Bronchial epithelial cell (primary cell): ENCODE results near the gene DUSP8. TPM values are rescaled to one million over a fixed set of nuclear protein-coding genes. Genes with fewer than 3 reads are reported as not detected.

ENCODE experiments used
- DNase-seq: peaks from one replicate; pipeline ENCODE4 v3.0.0-alpha.2; 2010; ENCODE audit warnings: low read depth
- FAIRE-seq: peaks from 2 replicates; lab custom pipeline; 2011; peaks lifted over from hg19 to GRCh38; lab: Jason Lieb, UNC
- H3K27me3 ChIP-seq: 2 replicates; pipeline ENCODE4 v1.5.1; 2011; ENCODE audit warnings: low read length; ENCODE audit not compliant: control insufficient read depth, insufficient read depth
- H3K36me3 ChIP-seq: 2 replicates; pipeline ENCODE4 v1.5.1; 2011; ENCODE audit warnings: low read length; ENCODE audit not compliant: control insufficient read depth, insufficient read depth
- H3K4me3 ChIP-seq: 2 replicates; pipeline ENCODE4 v1.5.1; 2011; ENCODE audit warnings: mild to moderate bottlenecking, low read depth, low read length, control low read depth
- total RNA-seq: library from RNA; depleted of rRNA; stranded (reverse); fragments of >200 nt; gene quantifications from 2 replicates; pipeline ENCODE4 v1.2.1, GENCODE V29; 2014
- TF ChIP-seq, protein P1 (sequence below): IDR thresholded peaks from 2 replicates; pipeline ENCODE4 v1.5.1; 2011; ENCODE audit warnings: mild to moderate bottlenecking, moderate library complexity, low read length, control low read depth, inconsistent platforms; ENCODE audit not compliant: insufficient read depth, severe bottlenecking

DUSP8 gene
- total RNA-seq, 1 donor from 2014 or later = 0.26 TPM

GRCh38 chr11:1574238-1574932 lies 2.3 kb upstream of the DUSP8 start:
- Histone ChIP-seq H3K4me3 (peak overlapping the region; percentile 16), H3K36me3 (no peaks in the 10 kb centered on the region), H3K27me3 (peaks cover 5% of the 10 kb centered on the region)
- DNase-seq (no peak), FAIRE-seq (no peak)
- TF ChIP-seq, protein P1, sequence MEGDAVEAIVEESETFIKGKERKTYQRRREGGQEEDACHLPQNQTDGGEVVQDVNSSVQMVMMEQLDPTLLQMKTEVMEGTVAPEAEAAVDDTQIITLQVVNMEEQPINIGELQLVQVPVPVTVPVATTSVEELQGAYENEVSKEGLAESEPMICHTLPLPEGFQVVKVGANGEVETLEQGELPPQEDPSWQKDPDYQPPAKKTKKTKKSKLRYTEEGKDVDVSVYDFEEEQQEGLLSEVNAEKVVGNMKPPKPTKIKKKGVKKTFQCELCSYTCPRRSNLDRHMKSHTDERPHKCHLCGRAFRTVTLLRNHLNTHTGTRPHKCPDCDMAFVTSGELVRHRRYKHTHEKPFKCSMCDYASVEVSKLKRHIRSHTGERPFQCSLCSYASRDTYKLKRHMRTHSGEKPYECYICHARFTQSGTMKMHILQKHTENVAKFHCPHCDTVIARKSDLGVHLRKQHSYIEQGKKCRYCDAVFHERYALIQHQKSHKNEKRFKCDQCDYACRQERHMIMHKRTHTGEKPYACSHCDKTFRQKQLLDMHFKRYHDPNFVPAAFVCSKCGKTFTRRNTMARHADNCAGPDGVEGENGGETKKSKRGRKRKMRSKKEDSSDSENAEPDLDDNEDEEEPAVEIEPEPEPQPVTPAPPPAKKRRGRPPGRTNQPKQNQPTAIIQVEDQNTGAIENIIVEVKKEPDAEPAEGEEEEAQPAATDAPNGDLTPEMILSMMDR = peak; percentile 70

- Histone ChIP-seq H3K36me3 (no peaks in the 10 kb centered on the region), H3K27me3 (peaks cover 5% of the 10 kb centered on the region), H3K4me3 (no peak overlapping the region)
- TF ChIP-seq, protein P1 = no peak
- FAIRE-seq (no peak), DNase-seq (no peak)
These were observed 1.8 kb upstream of the DUSP8 start for GRCh38 chr11:1573903-1574237.

- DNase-seq = no peak
- TF ChIP-seq, protein P1 = no peak
- no peak for FAIRE-seq
- no peaks in the 10 kb centered on the region for H3K36me3 ChIP-seq
- no peak overlapping the region for H3K4me3 ChIP-seq
- H3K27me3 ChIP-seq = peaks cover 5% of the 10 kb centered on the region
These were observed 1.2 kb upstream of the DUSP8 start for GRCh38 chr11:1573077-1573902.

DNA sequence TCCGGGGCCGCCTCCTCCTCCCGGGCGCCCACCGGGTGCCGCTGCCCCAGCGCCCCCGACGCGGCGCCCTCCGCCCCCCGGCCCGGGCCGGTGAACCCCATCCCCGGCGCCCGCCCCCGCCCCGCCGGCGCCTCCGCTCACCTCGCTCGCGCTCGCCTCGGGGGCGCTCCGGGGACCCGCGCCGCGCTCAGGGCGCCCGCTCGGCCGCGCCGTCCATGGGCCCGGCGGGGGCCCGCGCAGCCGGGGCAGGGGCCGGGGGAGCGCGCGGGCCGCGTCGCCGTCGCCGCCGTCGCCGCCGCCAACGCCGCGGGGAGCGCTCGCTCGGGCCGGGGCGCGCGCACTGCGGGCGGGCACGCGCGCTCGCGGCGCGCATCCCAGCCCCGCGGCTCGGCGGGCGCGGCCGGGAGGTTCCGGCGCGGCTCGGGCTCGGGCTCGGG lies 293 bp downstream of the DUSP8 start:
- TF ChIP-seq, protein P1 = no peak
- no peak for FAIRE-seq
- H3K27me3 ChIP-seq = peaks cover 5% of the 10 kb centered on the region
- no peak for DNase-seq
- H3K4me3 ChIP-seq = peak overlapping the region; percentile 38
- no peaks in the 10 kb centered on the region for H3K36me3 ChIP-seq

DNA sequence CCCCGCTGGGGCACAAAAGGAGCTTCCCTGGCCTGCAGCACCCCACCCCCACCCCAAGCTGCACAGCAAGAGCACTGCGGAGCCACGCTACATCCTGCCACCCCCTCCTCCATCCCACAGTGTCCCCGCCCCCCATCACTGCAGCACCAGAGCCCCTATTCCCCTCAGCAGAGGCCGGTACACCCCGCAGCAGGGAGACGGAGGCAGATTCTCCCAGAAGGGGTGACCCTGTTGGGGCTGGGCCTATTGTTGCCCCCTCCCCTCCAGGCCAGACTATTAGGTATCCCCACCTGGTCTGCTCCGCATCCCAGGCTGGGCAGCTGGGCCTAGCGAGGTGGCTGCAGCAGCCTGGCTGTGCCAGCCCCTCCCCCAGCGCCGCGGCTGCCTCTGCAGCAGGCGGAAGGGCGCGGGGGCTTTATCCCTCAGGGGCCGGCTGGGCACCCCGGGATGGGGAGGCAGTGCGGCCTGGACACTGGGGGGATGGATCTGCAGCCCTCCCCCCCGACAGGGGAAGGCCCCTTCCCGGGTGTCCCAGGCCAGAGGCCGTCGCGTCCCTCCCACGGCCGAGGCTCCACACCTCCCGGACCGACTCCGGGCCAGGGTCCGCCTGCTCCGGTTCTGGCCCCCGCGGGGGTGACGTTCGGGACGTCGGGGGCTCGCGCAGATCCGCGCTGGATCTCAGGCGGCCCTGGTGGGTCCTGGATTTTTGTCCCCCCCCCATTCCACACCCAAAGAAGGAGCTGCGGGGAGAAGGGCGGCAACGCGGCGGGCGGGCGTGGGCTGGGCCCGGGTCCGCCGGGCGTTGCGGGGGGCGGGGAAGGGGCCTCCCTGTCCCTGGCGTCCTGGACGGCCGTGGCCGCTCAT lies 943 bp downstream of the DUSP8 start:
- no peak for DNase-seq
- H3K4me3 ChIP-seq = peak overlapping the region; percentile 38
- FAIRE-seq = no peak
- H3K36me3 ChIP-seq = no peaks in the 10 kb centered on the region
- TF ChIP-seq, protein P1 = no peak
- H3K27me3 ChIP-seq = peaks cover 5% of the 10 kb centered on the region
